Muscle layer of colon (tissue), 2 donors: Measurements from ENCODE around the gene TRAPPC8.
"Not testable (repeated sequence)": the region's sequence is repeated elsewhere in the genome, so short reads cannot be mapped to it uniquely, and the experiment has no call there.

ENCODE experiments used
- H3K27ac ChIP-seq: one replicate; pipeline ENCODE4 v1.7.0; 2013; ENCODE audit warnings: low read depth, mild to moderate bottlenecking, low read length, moderate library complexity
- H3K27me3 ChIP-seq, 2 donors: one replicate each; pipeline ENCODE4 v1.7.0; 2013; ENCODE audit warnings: low read length in 2 of 2, mild to moderate bottlenecking in 2 of 2; ENCODE audit not compliant: insufficient read depth in 2 of 2, control insufficient read depth in 1 of 2
- H3K36me3 ChIP-seq: one replicate; pipeline ENCODE4 v1.7.0; 2013; ENCODE audit warnings: mild to moderate bottlenecking, low read length; ENCODE audit not compliant: insufficient read depth
- H3K4me1 ChIP-seq: one replicate; pipeline ENCODE4 v1.7.0; 2013; ENCODE audit warnings: mild to moderate bottlenecking, low read length; ENCODE audit not compliant: insufficient read depth
- H3K4me3 ChIP-seq, 2 donors: one replicate each; pipeline ENCODE4 v1.7.0; 2013; ENCODE audit warnings: low read length in 2 of 2, low read depth in 1 of 2, mild to moderate bottlenecking in 1 of 2, moderate library complexity in 1 of 2
- H3K9ac ChIP-seq: one replicate; pipeline ENCODE4 v1.7.0; 2013; ENCODE audit warnings: low read length
- H3K9me3 ChIP-seq: one replicate; pipeline ENCODE4 v1.7.0; 2013; ENCODE audit warnings: mild to moderate bottlenecking, low read length
- donor health status: abdominal sarcoma.
- donor health status: Adenocarcinoma of cecum.

Gene TRAPPC8

DNA sequence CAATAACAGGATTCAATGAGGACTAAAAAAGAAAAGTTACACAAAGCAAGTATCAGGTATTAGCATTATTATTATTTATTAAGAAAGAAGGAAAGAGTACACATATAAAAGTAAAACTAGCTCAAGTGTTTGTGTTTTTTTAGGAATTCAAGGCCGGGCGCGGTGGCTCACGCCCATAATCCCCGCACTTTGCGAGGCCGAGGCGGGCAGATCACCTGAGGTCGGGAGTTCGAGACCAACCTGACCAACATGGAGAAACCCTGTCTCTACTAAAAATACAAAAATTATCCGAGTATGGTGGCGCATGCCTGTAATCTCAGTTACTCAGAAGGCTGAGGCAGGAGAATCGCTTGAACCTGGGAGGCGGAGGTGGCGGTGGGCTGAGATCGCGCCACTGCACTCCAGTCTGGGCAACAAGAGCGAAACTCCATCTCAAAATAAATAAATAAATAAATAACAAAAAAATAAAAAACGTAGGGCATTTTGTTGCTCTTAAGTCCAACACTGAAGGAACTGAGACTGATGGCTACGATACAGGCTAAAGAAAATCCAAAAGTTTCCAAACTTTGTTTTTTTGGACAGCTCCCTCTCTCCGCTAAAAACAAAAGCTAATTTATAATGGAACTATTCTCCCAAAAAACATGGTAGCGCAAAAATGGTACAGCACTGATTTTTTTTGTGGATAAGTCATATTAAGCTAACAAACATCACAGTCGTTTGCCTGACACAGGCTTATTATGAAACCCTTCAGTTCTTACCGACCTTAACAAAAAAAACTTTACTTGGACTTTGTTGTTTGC, 1.7 kb downstream of the TRAPPC8 start:
- H3K27me3 ChIP-seq = no peaks in the 10 kb centered on the region
- H3K9ac ChIP-seq = no peak overlapping the region
- H3K27ac ChIP-seq = no peak overlapping the region
- peak overlapping the region; percentile 97 to 98 for H3K4me3 ChIP-seq
- H3K4me1 ChIP-seq = peaks cover 17% of the 10 kb centered on the region
- no peaks in the 10 kb centered on the region for H3K36me3 ChIP-seq
- H3K9me3 ChIP-seq = no peaks in the 10 kb centered on the region

DNA sequence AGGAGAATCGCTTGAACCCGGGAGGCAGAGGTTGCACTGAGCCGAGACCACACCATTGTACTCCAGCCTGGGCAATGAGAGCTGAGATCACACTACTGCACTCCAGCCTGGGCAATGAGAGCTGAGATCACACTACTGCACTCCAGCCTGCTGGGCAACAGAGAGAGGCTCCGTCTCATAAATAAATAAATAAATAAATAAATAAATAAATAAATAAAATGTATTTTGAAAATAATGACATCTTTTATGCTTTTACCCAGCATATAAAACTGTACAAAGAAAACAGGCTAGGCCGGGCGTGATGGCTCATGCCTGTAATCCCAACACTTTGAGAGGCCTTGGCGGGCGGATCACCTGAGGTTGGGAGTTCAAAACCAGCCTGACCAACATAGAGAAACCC, 8.2 kb downstream of the TRAPPC8 start:
- H3K27me3 ChIP-seq, H3K27ac ChIP-seq, H3K4me3 ChIP-seq, H3K36me3 ChIP-seq, H3K9ac ChIP-seq, H3K9me3 ChIP-seq, H3K4me1 ChIP-seq: not testable (repeated sequence)

DNA sequence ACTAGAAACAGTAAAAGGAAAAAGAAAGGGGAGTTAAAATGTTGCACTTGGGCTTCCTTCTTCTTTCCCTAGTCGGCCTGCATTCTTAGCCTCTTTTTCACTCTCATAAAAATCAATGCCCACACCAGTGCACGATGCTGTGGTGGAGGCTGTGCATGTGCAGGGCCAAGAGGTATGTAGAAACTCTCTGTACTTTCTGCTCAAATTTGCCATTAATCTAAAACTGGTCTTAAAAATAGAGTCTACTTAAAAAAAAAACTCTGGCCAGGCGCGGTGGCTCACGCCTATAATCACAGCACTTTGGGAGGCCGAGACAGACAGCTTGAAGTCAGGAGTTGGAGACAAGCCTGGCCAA, 11.1 kb downstream of the TRAPPC8 start:
- Histone ChIP-seq H3K4me1 (no peaks in the 10 kb centered on the region), H3K9me3 (no peaks in the 10 kb centered on the region), H3K9ac (no peak overlapping the region), H3K27ac (no peak overlapping the region), H3K4me3 (no peak overlapping the region), H3K27me3 (no peaks in the 10 kb centered on the region), H3K36me3 (no peaks in the 10 kb centered on the region)

DNA sequence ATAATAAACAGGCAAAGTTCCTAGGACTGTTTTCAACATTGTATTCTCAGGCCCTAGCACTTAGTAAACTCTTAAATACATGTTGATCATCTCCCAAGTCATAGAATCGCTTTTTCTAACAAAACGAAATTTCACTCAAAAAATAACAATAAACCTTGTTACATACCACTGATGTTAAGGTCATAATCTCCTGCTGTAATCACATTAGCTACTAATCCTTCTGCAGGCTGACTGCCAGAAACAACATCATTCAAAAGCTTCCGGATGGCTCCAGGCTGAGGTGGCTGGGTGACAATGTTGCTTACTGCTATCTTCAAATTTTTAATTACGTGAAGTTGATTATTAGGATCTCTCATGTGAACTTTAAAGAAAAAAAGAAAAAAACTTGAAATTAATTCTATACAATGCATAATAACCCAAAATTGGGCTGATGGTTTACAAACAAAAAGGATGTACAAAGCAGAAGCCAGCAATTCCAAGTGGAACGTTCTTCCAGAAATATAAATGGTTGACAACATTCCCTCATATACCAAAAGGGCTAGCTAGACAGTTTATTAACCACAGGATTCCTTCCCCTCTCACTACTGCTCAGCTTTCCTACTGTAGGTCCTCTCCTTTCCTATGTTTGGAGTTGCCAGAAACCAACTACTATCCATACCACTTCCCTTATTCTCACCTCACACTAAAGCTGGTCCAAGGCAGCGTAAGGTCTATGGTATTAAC, 11.6 kb downstream of the TRAPPC8 start:
- Histone ChIP-seq H3K9me3 (no peaks in the 10 kb centered on the region), H3K36me3 (no peaks in the 10 kb centered on the region), H3K9ac (no peak overlapping the region), H3K27me3 (no peaks in the 10 kb centered on the region), H3K4me1 (no peaks in the 10 kb centered on the region), H3K4me3 (no peak overlapping the region), H3K27ac (no peak overlapping the region)

DNA sequence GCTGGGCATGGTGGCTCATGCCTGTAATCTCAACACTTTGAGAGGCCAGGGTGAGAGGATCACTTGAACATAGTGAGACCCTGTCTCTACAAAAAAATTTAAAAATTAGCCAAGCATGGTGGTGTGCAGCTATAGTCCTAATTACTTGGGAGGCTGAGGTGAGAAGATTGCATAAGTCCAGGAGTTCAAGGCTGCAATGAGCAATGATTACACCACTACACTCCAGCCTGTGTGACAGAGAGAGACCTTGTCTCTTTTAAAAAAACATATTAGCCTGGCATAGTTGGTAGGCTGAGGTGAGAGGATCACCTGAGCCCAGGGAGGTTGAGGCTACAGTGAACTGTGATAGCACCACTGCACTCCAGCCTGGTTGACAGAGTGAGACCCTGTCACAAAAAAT, 13.7 kb downstream of the TRAPPC8 start:
- Histone ChIP-seq H3K4me1 (no peaks in the 10 kb centered on the region), H3K27ac (no peak overlapping the region), H3K27me3 (no peaks in the 10 kb centered on the region), H3K4me3 (no peak overlapping the region), H3K9ac (no peak overlapping the region), H3K36me3 (no peaks in the 10 kb centered on the region), H3K9me3 (no peaks in the 10 kb centered on the region)

DNA sequence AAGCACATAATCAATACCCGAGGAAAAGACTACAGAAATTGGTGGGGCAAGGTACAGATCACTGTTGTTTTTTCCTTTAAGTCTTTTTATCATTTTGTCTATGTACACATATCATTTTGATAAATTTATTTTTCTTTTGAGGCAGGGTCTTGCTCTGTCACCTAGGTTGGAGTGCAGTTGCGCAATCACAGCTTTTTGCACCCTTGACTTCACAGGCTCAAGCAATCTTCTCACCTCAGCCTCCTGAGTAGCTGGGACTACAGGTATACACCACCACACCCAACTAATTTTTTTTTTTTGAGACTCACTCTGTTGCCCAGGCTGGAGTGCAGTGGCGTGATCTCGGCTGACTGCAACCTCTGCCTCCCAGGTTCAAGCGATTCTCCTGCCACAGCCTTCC, 15.9 kb downstream of the TRAPPC8 start:
- H3K27me3 ChIP-seq, H3K36me3 ChIP-seq: not testable (repeated sequence)

DNA sequence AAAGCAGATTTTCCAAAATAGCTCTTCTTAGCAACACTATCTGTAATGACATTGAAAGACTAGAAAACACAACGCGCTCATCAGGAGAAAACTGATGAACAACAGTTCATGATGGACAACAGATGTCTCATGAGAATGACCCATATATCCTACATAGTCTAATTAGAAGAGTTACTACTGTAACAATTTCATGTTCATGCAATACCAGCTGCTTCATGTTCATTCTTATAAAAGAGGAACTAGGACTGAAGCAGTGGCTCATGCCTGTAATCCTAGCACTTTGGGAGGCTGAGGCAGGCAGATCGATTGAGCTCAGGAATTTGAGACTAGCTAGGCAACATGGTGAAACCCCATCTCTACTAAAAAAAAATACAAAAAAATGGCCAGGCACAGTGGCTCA, 22.7 kb downstream of the TRAPPC8 start:
- peaks cover 17% of the 10 kb centered on the region for H3K36me3 ChIP-seq

More for the DNA sequence above, 15.9 kb downstream of the TRAPPC8 start:
- H3K9me3 ChIP-seq, H3K9ac ChIP-seq, H3K4me1 ChIP-seq, H3K27ac ChIP-seq, H3K4me3 ChIP-seq: not testable (repeated sequence)

DNA sequence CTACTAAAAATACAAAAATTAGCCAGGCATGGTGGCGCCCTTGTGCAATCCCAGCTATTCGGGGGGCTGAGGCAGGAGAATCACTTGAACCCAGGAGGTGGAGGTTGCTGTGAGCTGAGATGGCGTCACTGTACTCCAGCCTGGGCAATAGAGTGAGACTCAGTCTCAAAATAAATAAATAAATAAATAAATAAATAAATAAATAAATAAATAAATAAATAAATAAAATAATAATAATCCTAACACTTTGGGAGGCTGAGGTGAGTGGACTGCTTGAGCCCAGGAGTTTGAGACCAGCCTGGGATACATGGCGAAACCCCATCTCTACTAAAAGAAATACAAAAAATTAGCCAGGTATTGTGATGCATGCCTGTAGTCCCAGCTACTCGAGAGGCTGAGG, 23.6 kb downstream of the TRAPPC8 start:
- H3K4me1 ChIP-seq, H3K4me3 ChIP-seq, H3K9me3 ChIP-seq, H3K27ac ChIP-seq, H3K9ac ChIP-seq, H3K27me3 ChIP-seq: not testable (repeated sequence)
- peaks cover 17% of the 10 kb centered on the region for H3K36me3 ChIP-seq

More for the DNA sequence above, 22.7 kb downstream of the TRAPPC8 start:
- Histone ChIP-seq H3K4me3 (no peak overlapping the region), H3K27me3 (no peaks in the 10 kb centered on the region), H3K4me1 (no peaks in the 10 kb centered on the region), H3K9me3 (no peaks in the 10 kb centered on the region), H3K9ac (no peak overlapping the region), H3K27ac (no peak overlapping the region)

DNA sequence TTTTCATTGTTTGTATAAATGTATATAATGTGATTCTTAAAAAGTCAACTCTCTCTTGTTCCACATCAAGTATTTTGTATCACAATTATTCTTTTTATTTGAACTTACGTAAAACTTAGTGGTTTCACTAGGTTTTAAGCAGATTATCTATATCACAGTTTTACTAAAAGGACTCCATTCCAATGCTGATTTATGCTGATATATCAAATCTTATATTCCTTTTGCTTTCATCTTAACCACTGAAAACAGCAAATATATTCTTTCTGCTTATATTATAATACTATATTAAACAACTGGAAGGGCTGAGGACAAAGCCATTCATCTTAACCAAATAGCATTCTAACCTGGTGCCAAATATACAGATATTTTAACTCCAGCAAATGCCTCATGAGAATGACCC, 24.2 kb downstream of the TRAPPC8 start:
- H3K4me3 ChIP-seq = no peak overlapping the region
- H3K27ac ChIP-seq = no peak overlapping the region
- no peaks in the 10 kb centered on the region for H3K27me3 ChIP-seq
- H3K4me1 ChIP-seq = no peaks in the 10 kb centered on the region
- H3K36me3 ChIP-seq = peaks cover 17% of the 10 kb centered on the region
- no peak overlapping the region for H3K9ac ChIP-seq
- H3K9me3 ChIP-seq = no peaks in the 10 kb centered on the region

DNA sequence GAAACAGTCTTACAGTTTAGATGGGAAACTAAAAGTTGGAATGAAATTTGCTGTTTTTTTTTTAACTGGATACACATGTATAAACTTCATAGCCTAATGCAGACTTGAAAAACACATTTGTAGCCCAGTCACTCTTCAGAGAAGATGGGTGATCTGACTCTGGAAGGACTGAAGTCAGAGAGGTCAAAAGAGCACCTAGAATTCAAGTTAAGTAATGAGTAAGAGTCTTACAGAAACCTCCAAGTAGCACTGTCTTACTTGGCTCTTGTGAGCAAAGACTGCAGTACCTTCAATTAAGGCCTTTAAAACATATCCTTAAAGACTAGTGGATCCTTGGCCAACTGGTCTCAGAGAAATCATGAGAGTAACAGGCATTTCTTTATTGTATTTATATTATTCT, 41.9 kb downstream of the TRAPPC8 start:
- H3K27me3 ChIP-seq = no peaks in the 10 kb centered on the region
- no peak overlapping the region for H3K9ac ChIP-seq
- H3K9me3 ChIP-seq = no peaks in the 10 kb centered on the region
- H3K27ac ChIP-seq = no peak overlapping the region
- peaks cover 12% of the 10 kb centered on the region for H3K4me1 ChIP-seq
- H3K4me3 ChIP-seq = no peak overlapping the region
- H3K36me3 ChIP-seq = peaks cover 31% of the 10 kb centered on the region

DNA sequence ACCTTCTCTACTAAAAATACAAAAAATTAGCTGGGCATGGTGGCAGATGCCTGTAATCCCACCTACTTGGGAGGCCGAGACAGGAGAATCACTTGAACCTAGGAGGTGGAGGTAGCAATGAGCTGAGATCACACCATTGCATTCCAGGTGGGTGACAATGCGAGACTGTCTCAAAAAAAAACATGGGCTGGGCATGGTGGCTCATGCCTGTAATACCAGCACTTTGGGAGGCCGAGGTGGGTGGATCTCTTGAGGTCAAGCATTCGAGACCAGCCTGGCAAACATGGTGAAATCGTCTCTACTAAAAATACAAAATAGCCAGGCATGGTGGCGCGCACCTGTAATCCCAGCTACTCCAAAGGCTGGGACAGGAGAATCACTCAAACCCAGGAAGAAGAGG, 43.2 kb downstream of the TRAPPC8 start:
- H3K27me3 ChIP-seq, H3K9ac ChIP-seq, H3K4me3 ChIP-seq, H3K9me3 ChIP-seq, H3K27ac ChIP-seq: not testable (repeated sequence)
- Histone ChIP-seq H3K36me3 (peaks cover 31% of the 10 kb centered on the region), H3K4me1 (peaks cover 12% of the 10 kb centered on the region)

DNA sequence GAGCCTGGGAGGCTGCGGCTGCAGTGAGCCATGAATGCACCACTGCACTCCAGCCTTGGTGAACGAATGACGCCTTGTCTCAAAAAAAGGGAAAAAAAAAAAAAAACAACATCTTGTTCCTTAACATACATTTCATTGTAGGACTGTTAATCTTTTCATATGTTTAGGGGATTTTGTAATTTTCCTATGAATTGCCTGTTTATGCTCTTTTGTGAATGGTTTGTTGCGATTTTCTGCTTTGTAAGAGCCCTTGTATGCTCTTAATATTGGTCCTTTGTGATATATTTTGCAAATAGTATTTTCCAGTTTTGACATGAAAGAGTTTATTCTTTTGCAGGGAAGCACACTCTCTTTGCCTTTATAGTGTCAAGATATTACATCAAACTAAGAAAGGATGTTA, 50.0 kb downstream of the TRAPPC8 start:
- Histone ChIP-seq H3K36me3 (peaks cover 5% of the 10 kb centered on the region), H3K27ac (no peak overlapping the region), H3K9me3 (no peaks in the 10 kb centered on the region), H3K4me3 (no peak overlapping the region), H3K9ac (no peak overlapping the region), H3K27me3 (no peaks in the 10 kb centered on the region), H3K4me1 (no peaks in the 10 kb centered on the region)
